HCT116 (cell line): Measurements from ENCODE around the gene DNAJC8. TPM values are rescaled to one million over a fixed set of nuclear protein-coding genes. Genes with fewer than 3 reads are reported as not detected.

ENCODE experiments used
- ATAC-seq: fragments of 200-7000 bp; cut with Tn5 transposase; 2 replicates; pipeline ENCODE4 v1.9.1; 2020; ENCODE audit warnings: mild to moderate bottlenecking, moderate library complexity
- BruUV-seq: library from RNA; stranded (reverse); fragments of 400-500 nt; replicated peaks from 2 replicates; lab custom pipeline; 2021; lab: Mats Ljungman, UMichigan
- CTCF ChIA-PET: fragments of 300-600 bp; sonication (Branson Sonifier 250); formaldehyde crosslinking; loops from one replicate; lab custom pipeline; 2021; ENCODE audit warnings: antibody characterized with exemption; lab: Charles Lee
- POLR2A ChIA-PET: fragments of 300-600, 350-600 bp; sonication (Branson Sonifier 250); formaldehyde crosslinking; loops from one replicate; lab custom pipeline; 2021; ENCODE audit warnings: antibody characterized with exemption; lab: Charles Lee
- RAD21 ChIA-PET, 2 experiments: fragments of 300-600 bp; sonication (Branson Sonifier 250); formaldehyde crosslinking; loops; one replicate each; lab custom pipeline; 2023; ENCODE audit warnings: low total read pairs in 2 of 2; ENCODE audit not compliant: uncharacterized antibody in 2 of 2, unreplicated experiment in 2 of 2, low non-redundant PET in 1 of 2; lab: Charles Lee
- DNase-seq: peaks from one replicate; pipeline ENCODE4 v3.0.0-alpha.2; 2010; ENCODE audit warnings: low read depth, low spot score
- H2AFZ ChIP-seq: fragments of 200-600 bp; shearing (Covaris generic), sonication (generic); 2 replicates; pipeline ENCODE4 v1.6.1; 2017; ENCODE audit warnings: low read depth, mixed run types, mixed read lengths, antibody characterized with exemption, low read length; ENCODE audit not compliant: poor library complexity, severe bottlenecking
- H3K27ac ChIP-seq: 2 replicates; pipeline ENCODE4 v1.5.1; 2012; ENCODE audit warnings: low read depth, low read length
- H3K27me3 ChIP-seq: fragments of 200-600 bp; sonication (generic); 2 replicates; pipeline ENCODE4 v1.6.1; 2016; ENCODE audit warnings: mixed run types, low read length, mixed read lengths; ENCODE audit not compliant: insufficient read depth
- H3K36me3 ChIP-seq, 2 experiments: fragments of 200-500 bp in 1 of 2; fragments of 200-600 bp in 1 of 2; sonication (Bioruptor generic) in 1 of 2; sonication (generic) in 1 of 2; 2 replicates each; pipeline versions ENCODE4 v1.5.1 to v1.6.1; 2014 to 2016; ENCODE audit warnings: low read length in 2 of 2, inconsistent platforms in 1 of 2, mixed read lengths in 1 of 2, mixed run types in 1 of 2; ENCODE audit not compliant: insufficient read depth in 2 of 2, control insufficient read depth in 1 of 2
- H3K4me1 ChIP-seq, 2 experiments: fragments of 200-600 bp in 1 of 2; sonication (generic) in 1 of 2; 2 replicates each; pipeline versions ENCODE4 v1.5.1 to v1.6.1; 2012 to 2017; ENCODE audit warnings: low read length in 2 of 2, inconsistent platforms in 1 of 2, mild to moderate bottlenecking in 1 of 2, mixed read lengths in 1 of 2, mixed run types in 1 of 2, moderate library complexity in 1 of 2; ENCODE audit not compliant: insufficient read depth in 2 of 2, control insufficient read depth in 1 of 2
- H3K4me2 ChIP-seq: fragments of 200-600 bp; sonication (generic); 2 replicates; pipeline ENCODE4 v1.6.1; 2017; ENCODE audit warnings: mixed run types, low read length, mixed read lengths
- H3K4me3 ChIP-seq, 2 experiments: fragments of 200-600 bp in 1 of 2; sonication (generic) in 1 of 2; replicated peaks in 1 of 2; 2 replicates each; pipeline ENCODE4 v1.5.1; 2011 to 2016; ENCODE audit warnings: low read length in 2 of 2, control low read depth in 1 of 2, low read depth in 1 of 2, mild to moderate bottlenecking in 1 of 2, mixed read lengths in 1 of 2, mixed run types in 1 of 2
- H3K79me2 ChIP-seq: fragments of 200-600 bp; sonication (generic); 2 replicates; pipeline ENCODE4 v1.6.1; 2017; ENCODE audit warnings: mild to moderate bottlenecking, mixed run types, low read length, moderate library complexity, mixed read lengths; ENCODE audit not compliant: insufficient read depth
- H3K9ac ChIP-seq: fragments of 200-600 bp; sonication (generic); 2 replicates; pipeline ENCODE4 v1.6.1; 2016; ENCODE audit warnings: low read length, mixed read lengths
- H3K9me2 ChIP-seq: fragments of 200-600 bp; sonication (generic), shearing (Covaris generic); 2 replicates; pipeline ENCODE4 v1.6.1; 2017; ENCODE audit warnings: mixed run types, mild to moderate bottlenecking, moderate library complexity; ENCODE audit not compliant: insufficient read depth
- H3K9me3 ChIP-seq, 2 experiments: fragments of 200-500 bp in 1 of 2; fragments of 200-600 bp in 1 of 2; sonication (Bioruptor generic) in 1 of 2; sonication (generic) in 1 of 2; 2 replicates each; pipeline ENCODE4 v1.6.1; 2014 to 2017; ENCODE audit warnings: low read length in 2 of 2, mixed read lengths in 2 of 2, inconsistent platforms in 1 of 2, low read depth in 1 of 2, mild to moderate bottlenecking in 1 of 2, mixed run types in 1 of 2, moderate library complexity in 1 of 2; ENCODE audit not compliant: control insufficient read depth in 1 of 2, insufficient read depth in 1 of 2
- H4K20me1 ChIP-seq: fragments of 200-600 bp; sonication (generic), shearing (Covaris generic); 2 replicates; pipeline ENCODE4 v1.6.1; 2017; ENCODE audit warnings: mixed run types, mild to moderate bottlenecking, moderate library complexity; ENCODE audit not compliant: insufficient read depth
- CBX3 ChIP-seq: IDR thresholded peaks from 2 replicates; pipeline ENCODE4 v1.6.1; 2012; ENCODE audit warnings: low read depth
- CEBPB ChIP-seq: IDR thresholded peaks from 2 replicates; pipeline ENCODE4 v1.6.1; 2012; ENCODE audit warnings: low read depth
- EZH2phosphoT487 ChIP-seq: fragments of 200-600 bp; IDR thresholded peaks from 2 replicates; pipeline ENCODE4 v1.6.1; 2018; ENCODE audit warnings: antibody characterized with exemption, borderline replicate concordance
- FOSL1 ChIP-seq: IDR thresholded peaks from 2 replicates; pipeline ENCODE4 v1.6.1; 2012; ENCODE audit warnings: low read depth
- POLR2A ChIP-seq: IDR thresholded peaks from 2 replicates; pipeline ENCODE4 v1.7.0; 2011; ENCODE audit warnings: borderline replicate concordance; ENCODE audit not compliant: insufficient read depth, insufficient read length; ENCODE audit errors: extremely low read depth
- POLR2AphosphoS5 ChIP-seq: IDR thresholded peaks from 2 replicates; pipeline ENCODE4 v1.6.1; 2011; ENCODE audit warnings: mild to moderate bottlenecking, low read depth, low read length, moderate library complexity
- RAD21 ChIP-seq: IDR thresholded peaks from 2 replicates; pipeline ENCODE4 v1.6.1; 2012; ENCODE audit warnings: low read depth, mild to moderate bottlenecking
- SIN3A ChIP-seq: IDR thresholded peaks from 2 replicates; pipeline ENCODE4 v1.6.1; 2012; ENCODE audit warnings: low read depth
- SP1 ChIP-seq: IDR thresholded peaks from 2 replicates; pipeline ENCODE4 v1.6.1; 2012; ENCODE audit warnings: low read depth
- TCF7L2 ChIP-seq: IDR thresholded peaks from 2 replicates; pipeline ENCODE4 v1.7.0; 2011; ENCODE audit warnings: borderline replicate concordance, inconsistent platforms; ENCODE audit not compliant: insufficient read depth, insufficient read length; ENCODE audit errors: extremely low read depth
- YY1 ChIP-seq: IDR thresholded peaks from 2 replicates; pipeline ENCODE4 v1.6.1; 2011; ENCODE audit warnings: low read length, low read depth, moderate library complexity, mild to moderate bottlenecking; ENCODE audit not compliant: insufficient replicate concordance; ENCODE audit errors: extremely low read depth
- intact Hi-C: fragments of 100-400 bp; cut with micrococcal nuclease; formaldehyde crosslinking; loops from 2 replicates; pipeline ENCODE4 v1.10.0; 2022
- total RNA-seq: library from RNA; stranded (reverse); gene quantifications from one replicate; pipeline ENCODE4 v1.2.1, GENCODE V29; 2021; ENCODE audit not compliant: unreplicated experiment
- TF ChIP-seq, protein P1 (sequence below): IDR thresholded peaks from 2 replicates; pipeline ENCODE4 v1.6.1; 2012
- TF ChIP-seq, protein P2 (sequence below): IDR thresholded peaks from 2 replicates; pipeline ENCODE4 v1.6.1; 2012
- TF ChIP-seq, protein P3 (sequence below): IDR thresholded peaks from 2 replicates; pipeline ENCODE4 v1.6.1; 2012; ENCODE audit warnings: low read depth
- TF ChIP-seq, protein P4 (sequence below): IDR thresholded peaks from 2 replicates; pipeline ENCODE4 v1.6.1; 2011; ENCODE audit warnings: mild to moderate bottlenecking, low read length, moderate library complexity; ENCODE audit not compliant: insufficient replicate concordance; ENCODE audit errors: extremely low read depth
- TF ChIP-seq, protein P5 (sequence below), 3 experiments: fragments of 200-600 bp in 1 of 3; sonication (generic) in 1 of 3; IDR thresholded peaks in 2 of 3; conservative IDR thresholded peaks in 1 of 3; 2 replicates each; pipeline ENCODE4 v1.5.1; 2012 to 2017; ENCODE audit warnings: low read depth in 2 of 3, low read length in 2 of 3, antibody characterized with exemption in 1 of 3, borderline replicate concordance in 1 of 3, control low read depth in 1 of 3, mild to moderate bottlenecking in 1 of 3, mixed read lengths in 1 of 3, mixed run types in 1 of 3, moderate library complexity in 1 of 3; ENCODE audit not compliant: insufficient read depth in 1 of 3

The DNAJC8 gene
- total RNA-seq, 1 experiment from 2014 or later, result 102 TPM

DNA sequence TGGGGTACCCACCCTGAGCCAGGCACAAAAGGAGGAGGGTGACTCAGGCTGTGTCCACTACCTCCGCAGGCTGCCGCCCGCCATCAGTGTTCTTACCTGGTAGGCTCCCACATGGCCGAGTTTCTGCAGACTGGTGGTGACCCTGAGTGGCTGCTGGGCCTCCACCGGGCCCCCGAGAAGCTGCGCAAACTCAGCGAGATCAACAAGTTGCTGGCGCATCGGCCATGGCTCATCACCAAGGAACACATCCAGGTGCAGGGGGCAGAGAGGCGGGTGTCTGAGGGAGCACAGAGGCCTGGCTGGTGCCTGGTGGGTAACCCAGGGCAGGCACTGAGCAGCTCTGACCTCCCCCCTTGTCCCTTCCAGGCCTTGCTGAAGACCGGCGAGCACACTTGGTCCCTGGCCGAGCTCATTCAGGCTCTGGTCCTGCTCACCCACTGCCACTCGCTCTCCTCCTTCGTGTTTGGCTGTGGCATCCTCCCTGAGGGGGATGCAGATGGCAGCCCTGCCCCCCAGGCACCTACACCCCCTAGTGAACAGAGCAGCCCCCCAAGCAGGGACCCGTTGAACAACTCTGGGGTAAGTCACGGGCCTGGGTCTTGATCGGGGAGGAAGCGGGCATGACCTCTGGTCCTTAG, 39.5 kb upstream of the DNAJC8 start:
- H3K79me2 ChIP-seq, result peaks cover 16% of the 10 kb centered on the region
- no peaks in the 10 kb centered on the region for H3K9me2 ChIP-seq
- no peak overlapping the region for H3K4me2 ChIP-seq
- no peaks in the 10 kb centered on the region for H3K4me1 ChIP-seq
- H3K27ac ChIP-seq, result no peak overlapping the region
- ChIA-PET RAD21 (no interaction called here), CTCF (no interaction called here), POLR2A (interaction anchor here (0.8 kb wide), 1 partner anchor 13 kb away, joined by 3 read pairs; no protein-coding TSS in a partner anchor)
- no peaks in the 10 kb centered on the region for H4K20me1 ChIP-seq
- DNase-seq, result no peak
- peaks cover 11 to 15% of the 10 kb centered on the region in 2 experiments for H3K36me3 ChIP-seq
- no TSS peak for BruUV-seq
- no peak overlapping the region for H3K4me3 ChIP-seq
- no peak overlapping the region for H2AFZ ChIP-seq
- intact Hi-C loops, result no loop called here
- no peaks in the 10 kb centered on the region for H3K27me3 ChIP-seq
- TF ChIP-seq, protein P1, sequence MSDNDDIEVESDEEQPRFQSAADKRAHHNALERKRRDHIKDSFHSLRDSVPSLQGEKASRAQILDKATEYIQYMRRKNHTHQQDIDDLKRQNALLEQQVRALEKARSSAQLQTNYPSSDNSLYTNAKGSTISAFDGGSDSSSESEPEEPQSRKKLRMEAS, result no peak
- TF ChIP-seq SIN3A (no peak), CBX3 (no peak), SP1 (no peak), EZH2phosphoT487 (no peak), FOSL1 (no peak), CEBPB (no peak), TCF7L2 (no peak), POLR2AphosphoS5 (no peak), RAD21 (no peak), POLR2A (no peak), YY1 (no peak)
- TF ChIP-seq, protein P2, sequence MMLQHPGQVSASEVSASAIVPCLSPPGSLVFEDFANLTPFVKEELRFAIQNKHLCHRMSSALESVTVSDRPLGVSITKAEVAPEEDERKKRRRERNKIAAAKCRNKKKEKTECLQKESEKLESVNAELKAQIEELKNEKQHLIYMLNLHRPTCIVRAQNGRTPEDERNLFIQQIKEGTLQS, result no peak
- TF ChIP-seq, protein P3, sequence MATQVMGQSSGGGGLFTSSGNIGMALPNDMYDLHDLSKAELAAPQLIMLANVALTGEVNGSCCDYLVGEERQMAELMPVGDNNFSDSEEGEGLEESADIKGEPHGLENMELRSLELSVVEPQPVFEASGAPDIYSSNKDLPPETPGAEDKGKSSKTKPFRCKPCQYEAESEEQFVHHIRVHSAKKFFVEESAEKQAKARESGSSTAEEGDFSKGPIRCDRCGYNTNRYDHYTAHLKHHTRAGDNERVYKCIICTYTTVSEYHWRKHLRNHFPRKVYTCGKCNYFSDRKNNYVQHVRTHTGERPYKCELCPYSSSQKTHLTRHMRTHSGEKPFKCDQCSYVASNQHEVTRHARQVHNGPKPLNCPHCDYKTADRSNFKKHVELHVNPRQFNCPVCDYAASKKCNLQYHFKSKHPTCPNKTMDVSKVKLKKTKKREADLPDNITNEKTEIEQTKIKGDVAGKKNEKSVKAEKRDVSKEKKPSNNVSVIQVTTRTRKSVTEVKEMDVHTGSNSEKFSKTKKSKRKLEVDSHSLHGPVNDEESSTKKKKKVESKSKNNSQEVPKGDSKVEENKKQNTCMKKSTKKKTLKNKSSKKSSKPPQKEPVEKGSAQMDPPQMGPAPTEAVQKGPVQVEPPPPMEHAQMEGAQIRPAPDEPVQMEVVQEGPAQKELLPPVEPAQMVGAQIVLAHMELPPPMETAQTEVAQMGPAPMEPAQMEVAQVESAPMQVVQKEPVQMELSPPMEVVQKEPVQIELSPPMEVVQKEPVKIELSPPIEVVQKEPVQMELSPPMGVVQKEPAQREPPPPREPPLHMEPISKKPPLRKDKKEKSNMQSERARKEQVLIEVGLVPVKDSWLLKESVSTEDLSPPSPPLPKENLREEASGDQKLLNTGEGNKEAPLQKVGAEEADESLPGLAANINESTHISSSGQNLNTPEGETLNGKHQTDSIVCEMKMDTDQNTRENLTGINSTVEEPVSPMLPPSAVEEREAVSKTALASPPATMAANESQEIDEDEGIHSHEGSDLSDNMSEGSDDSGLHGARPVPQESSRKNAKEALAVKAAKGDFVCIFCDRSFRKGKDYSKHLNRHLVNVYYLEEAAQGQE, result no peak
- TF ChIP-seq, protein P4, sequence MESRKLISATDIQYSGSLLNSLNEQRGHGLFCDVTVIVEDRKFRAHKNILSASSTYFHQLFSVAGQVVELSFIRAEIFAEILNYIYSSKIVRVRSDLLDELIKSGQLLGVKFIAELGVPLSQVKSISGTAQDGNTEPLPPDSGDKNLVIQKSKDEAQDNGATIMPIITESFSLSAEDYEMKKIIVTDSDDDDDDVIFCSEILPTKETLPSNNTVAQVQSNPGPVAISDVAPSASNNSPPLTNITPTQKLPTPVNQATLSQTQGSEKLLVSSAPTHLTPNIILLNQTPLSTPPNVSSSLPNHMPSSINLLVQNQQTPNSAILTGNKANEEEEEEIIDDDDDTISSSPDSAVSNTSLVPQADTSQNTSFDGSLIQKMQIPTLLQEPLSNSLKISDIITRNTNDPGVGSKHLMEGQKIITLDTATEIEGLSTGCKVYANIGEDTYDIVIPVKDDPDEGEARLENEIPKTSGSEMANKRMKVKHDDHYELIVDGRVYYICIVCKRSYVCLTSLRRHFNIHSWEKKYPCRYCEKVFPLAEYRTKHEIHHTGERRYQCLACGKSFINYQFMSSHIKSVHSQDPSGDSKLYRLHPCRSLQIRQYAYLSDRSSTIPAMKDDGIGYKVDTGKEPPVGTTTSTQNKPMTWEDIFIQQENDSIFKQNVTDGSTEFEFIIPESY, result no peak
- TF ChIP-seq, protein P5, sequence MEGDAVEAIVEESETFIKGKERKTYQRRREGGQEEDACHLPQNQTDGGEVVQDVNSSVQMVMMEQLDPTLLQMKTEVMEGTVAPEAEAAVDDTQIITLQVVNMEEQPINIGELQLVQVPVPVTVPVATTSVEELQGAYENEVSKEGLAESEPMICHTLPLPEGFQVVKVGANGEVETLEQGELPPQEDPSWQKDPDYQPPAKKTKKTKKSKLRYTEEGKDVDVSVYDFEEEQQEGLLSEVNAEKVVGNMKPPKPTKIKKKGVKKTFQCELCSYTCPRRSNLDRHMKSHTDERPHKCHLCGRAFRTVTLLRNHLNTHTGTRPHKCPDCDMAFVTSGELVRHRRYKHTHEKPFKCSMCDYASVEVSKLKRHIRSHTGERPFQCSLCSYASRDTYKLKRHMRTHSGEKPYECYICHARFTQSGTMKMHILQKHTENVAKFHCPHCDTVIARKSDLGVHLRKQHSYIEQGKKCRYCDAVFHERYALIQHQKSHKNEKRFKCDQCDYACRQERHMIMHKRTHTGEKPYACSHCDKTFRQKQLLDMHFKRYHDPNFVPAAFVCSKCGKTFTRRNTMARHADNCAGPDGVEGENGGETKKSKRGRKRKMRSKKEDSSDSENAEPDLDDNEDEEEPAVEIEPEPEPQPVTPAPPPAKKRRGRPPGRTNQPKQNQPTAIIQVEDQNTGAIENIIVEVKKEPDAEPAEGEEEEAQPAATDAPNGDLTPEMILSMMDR (IDR thresholded peaks at IDR 0.05 in 2 of 3, conservative IDR thresholded peaks at IDR 0.05 in 1 of 3; ENCODE audit: borderline replicate concordance in 1 of 3, insufficient read depth in 1 of 3, low read depth in 2 of 3, low read length in 2 of 3), result no peak
- no peaks in the 10 kb centered on the region for H3K9me3 ChIP-seq
- no peak overlapping the region for H3K9ac ChIP-seq
- ATAC-seq, result no peak
